ENCODE measurements around the gene FKBP1A.

FKBP1A gene

DNA sequence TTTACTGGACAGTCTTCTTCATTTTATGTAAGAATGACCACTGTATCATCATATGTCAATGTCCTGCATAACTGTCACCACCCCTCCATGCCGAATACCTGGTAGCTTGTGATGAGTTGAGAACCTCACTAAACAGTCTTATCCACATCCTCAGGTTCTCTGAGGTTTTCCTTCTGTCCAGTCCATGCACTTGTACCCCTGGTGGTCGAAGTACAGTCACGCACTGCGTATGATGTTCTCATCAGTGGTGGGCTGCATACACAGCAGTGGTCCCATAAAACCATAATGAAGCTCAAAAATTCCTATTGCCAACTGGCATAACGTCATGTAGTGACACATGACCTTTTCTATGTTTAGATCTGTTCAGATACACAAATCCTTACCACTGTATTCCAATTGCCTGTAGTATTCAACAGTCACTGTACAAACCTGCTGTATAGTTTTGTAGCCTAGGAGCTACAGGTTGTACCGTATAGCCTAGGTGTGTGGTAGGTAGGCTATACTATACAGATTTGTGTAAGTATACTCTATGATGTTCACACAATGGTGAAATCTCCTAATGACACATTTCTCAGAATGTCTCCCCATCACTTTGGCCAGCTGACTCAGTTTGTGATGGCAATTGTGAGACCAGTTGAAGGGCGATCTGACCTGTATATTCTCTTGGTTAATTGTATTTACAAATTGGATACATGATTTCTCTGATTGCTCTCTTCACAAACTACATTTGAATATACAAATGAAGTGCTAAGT, 32.6 kb downstream of the FKBP1A start:
- no peak for TF ChIP-seq SPI1 (IDR thresholded peaks at IDR 0.05; ENCODE audit: borderline replicate concordance, low read depth)
- no peak for TF ChIP-seq POLR2AphosphoS5 (IDR thresholded peaks at IDR 0.05; ENCODE audit: low read depth)
- TF ChIP-seq GABPA (IDR thresholded peaks at IDR 0.05; ENCODE audit: low read depth) = no peak
- TF ChIP-seq, protein P1, sequence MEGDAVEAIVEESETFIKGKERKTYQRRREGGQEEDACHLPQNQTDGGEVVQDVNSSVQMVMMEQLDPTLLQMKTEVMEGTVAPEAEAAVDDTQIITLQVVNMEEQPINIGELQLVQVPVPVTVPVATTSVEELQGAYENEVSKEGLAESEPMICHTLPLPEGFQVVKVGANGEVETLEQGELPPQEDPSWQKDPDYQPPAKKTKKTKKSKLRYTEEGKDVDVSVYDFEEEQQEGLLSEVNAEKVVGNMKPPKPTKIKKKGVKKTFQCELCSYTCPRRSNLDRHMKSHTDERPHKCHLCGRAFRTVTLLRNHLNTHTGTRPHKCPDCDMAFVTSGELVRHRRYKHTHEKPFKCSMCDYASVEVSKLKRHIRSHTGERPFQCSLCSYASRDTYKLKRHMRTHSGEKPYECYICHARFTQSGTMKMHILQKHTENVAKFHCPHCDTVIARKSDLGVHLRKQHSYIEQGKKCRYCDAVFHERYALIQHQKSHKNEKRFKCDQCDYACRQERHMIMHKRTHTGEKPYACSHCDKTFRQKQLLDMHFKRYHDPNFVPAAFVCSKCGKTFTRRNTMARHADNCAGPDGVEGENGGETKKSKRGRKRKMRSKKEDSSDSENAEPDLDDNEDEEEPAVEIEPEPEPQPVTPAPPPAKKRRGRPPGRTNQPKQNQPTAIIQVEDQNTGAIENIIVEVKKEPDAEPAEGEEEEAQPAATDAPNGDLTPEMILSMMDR (IDR thresholded peaks at IDR 0.05; ENCODE audit: insufficient read depth, low read length) = no peak
- TF ChIP-seq REST (IDR thresholded peaks at IDR 0.05; ENCODE audit: insufficient replicate concordance, low read depth) = no peak
- no peak for DNase-seq (ENCODE audit: low read depth in 1 of 2, low spot score in 1 of 2)
- Histone ChIP-seq H3K27ac (replicated peaks) (no peak overlapping the region), H3K4me3 (replicated peaks; ENCODE audit: insufficient read depth, low read length) (no peak overlapping the region), H3K27me3 (ENCODE audit: insufficient read depth, poor library complexity, severe bottlenecking) (no peaks in the 10 kb centered on the region)

DNA sequence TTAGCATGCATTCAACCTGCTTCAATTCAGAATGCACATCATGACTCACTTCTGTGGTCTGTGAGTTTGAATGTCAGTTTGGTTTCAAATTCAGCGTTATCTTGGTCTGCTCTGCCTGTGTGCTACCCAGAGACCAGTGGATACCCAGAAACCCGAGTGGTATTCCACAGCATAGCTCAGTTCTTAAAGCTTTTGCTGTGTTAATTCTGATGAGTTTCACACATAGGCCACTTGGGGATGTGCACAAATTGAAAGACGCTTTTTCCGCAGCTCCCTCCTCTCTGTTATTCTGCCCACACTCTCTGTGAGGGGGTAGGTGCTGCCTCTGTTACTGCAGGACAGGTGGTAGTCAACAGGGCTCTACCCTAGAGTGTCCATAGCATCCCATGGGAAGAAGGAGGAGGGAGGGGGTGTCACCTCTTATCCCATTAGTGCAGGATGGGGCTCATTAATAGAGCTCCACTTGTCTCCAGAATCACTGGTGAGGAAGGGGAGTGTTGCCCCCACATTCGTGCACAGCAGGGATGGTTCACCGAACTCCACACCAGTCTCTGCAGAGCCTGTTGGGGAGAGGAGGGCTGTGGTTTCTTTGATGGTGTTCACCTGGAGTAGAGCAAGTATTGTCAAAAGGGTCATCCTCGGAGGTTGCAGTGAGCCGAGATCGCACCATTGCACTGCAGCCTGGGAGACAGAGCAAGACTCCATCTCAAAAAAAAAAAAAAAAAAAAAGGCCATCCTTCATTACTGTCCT, 34.8 kb downstream of the FKBP1A start:
- no peak for DNase-seq (ENCODE audit: low read depth in 1 of 2, low spot score in 1 of 2)
- H3K27ac ChIP-seq (replicated peaks) = no peak overlapping the region
- TF ChIP-seq POLR2AphosphoS5 (IDR thresholded peaks at IDR 0.05; ENCODE audit: low read depth) (no peak), REST (IDR thresholded peaks at IDR 0.05; ENCODE audit: insufficient replicate concordance, low read depth) (no peak), SPI1 (IDR thresholded peaks at IDR 0.05; ENCODE audit: borderline replicate concordance, low read depth) (no peak), GABPA (IDR thresholded peaks at IDR 0.05; ENCODE audit: low read depth) (no peak)
- TF ChIP-seq, protein P1 (IDR thresholded peaks at IDR 0.05; ENCODE audit: insufficient read depth, low read length) = no peak
- H3K4me3 ChIP-seq (replicated peaks; ENCODE audit: insufficient read depth, low read length) = no peak overlapping the region
- H3K27me3 ChIP-seq (ENCODE audit: insufficient read depth, poor library complexity, severe bottlenecking) = no peaks in the 10 kb centered on the region

DNA sequence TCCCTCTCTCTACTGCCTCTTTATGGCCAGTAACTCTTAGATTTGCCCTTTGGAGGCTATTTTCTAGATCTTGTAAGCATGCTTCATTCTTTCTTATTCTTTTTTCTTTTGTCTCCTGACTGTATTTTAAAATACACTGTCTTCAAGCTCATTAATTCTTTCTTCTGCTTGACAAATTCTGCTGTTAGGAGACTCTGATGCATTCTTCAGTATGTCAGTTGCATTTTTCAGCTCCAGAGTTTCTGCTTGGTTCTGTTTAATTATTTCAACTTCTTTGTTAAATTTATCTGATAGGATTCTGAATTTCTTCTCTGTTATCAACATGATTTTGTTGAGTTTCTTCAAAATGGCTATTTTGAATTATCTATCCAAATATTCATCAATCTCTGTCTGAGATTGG, 38.9 kb downstream of the FKBP1A start:
- Histone ChIP-seq H3K4me3 (replicated peaks; ENCODE audit: insufficient read depth, low read length) (no peak overlapping the region), H3K27ac (replicated peaks) (no peak overlapping the region), H3K27me3 (ENCODE audit: insufficient read depth, poor library complexity, severe bottlenecking) (no peaks in the 10 kb centered on the region)
- no peak for DNase-seq (ENCODE audit: low read depth in 1 of 2, low spot score in 1 of 2)
- no peak for TF ChIP-seq POLR2AphosphoS5 (IDR thresholded peaks at IDR 0.05; ENCODE audit: low read depth)
- TF ChIP-seq, protein P1 (IDR thresholded peaks at IDR 0.05; ENCODE audit: insufficient read depth, low read length) = no peak
